IMR-90 (cell line): ENCODE measurements around the gene AFG3L2. TPM values are rescaled to one million over a fixed set of nuclear protein-coding genes. Genes with fewer than 3 reads are reported as not detected.

Experiments used
- ATAC-seq: fragments of 200-7000 bp; cut with Tn5 transposase; 2 replicates; pipeline ENCODE4 v1.9.1; 2020; ENCODE audit warnings: low read depth, mild to moderate bottlenecking, moderate library complexity
- BruUV-seq: library from RNA; stranded (reverse); fragments of 400-500 nt; replicated peaks from 2 replicates; lab custom pipeline; 2021; lab: Mats Ljungman, UMichigan
- CTCF ChIA-PET: fragments of 300-600 bp; formaldehyde crosslinking; extraction: SDS; loops from one replicate; lab custom pipeline; 2021; ENCODE audit warnings: antibody characterized with exemption; lab: Yijun Ruan, JAX
- POLR2A ChIA-PET: fragments of 300-600 bp; sonication (Branson Sonifier 250); formaldehyde crosslinking; loops from one replicate; lab custom pipeline; 2022; ENCODE audit warnings: antibody characterized with exemption; ENCODE audit not compliant: unreplicated experiment; lab: Charles Lee
- DNase-seq: peaks from one replicate; pipeline ENCODE4 v3.0.0; 2013
- H2AFZ ChIP-seq: replicated peaks from 2 replicates; pipeline ENCODE3; 2013; ENCODE audit warnings: low read length, mild to moderate bottlenecking; ENCODE audit not compliant: poor library complexity
- H2AK5ac ChIP-seq: 2 replicates; pipeline ENCODE4 v1.6.1; 2013; ENCODE audit warnings: low read depth, low read length, inconsistent platforms
- H2AK9ac ChIP-seq: replicated peaks from 2 replicates; pipeline ENCODE3; 2013; ENCODE audit warnings: mild to moderate bottlenecking, low read depth, low read length, moderate library complexity; ENCODE audit not compliant: poor library complexity
- H2BK120ac ChIP-seq: 2 replicates; pipeline ENCODE4 v1.6.1; 2013; ENCODE audit warnings: low read depth, low read length, inconsistent platforms
- H2BK15ac ChIP-seq: 3 replicates; pipeline ENCODE4 v1.6.1; 2013; ENCODE audit warnings: low read depth, low read length, inconsistent platforms
- H2BK20ac ChIP-seq: 2 replicates; pipeline ENCODE4 v1.6.1; 2013; ENCODE audit warnings: low read depth, mild to moderate bottlenecking, inconsistent platforms, low read length, moderate library complexity
- H2BK5ac ChIP-seq: 2 replicates; pipeline ENCODE4 v1.6.1; 2013; ENCODE audit warnings: mild to moderate bottlenecking, low read depth, low read length, inconsistent platforms; ENCODE audit not compliant: poor library complexity, severe bottlenecking
- H3K14ac ChIP-seq: replicated peaks from 2 replicates; pipeline ENCODE4 v1.6.1; 2013; ENCODE audit warnings: low read depth, low read length, inconsistent platforms
- H3K18ac ChIP-seq: 2 replicates; pipeline ENCODE4 v1.6.1; 2013; ENCODE audit warnings: low read depth, low read length, control low read depth
- H3K23ac ChIP-seq: 2 replicates; pipeline ENCODE4 v1.6.1; 2013; ENCODE audit warnings: low read depth, low read length, inconsistent platforms
- H3K27ac ChIP-seq: 2 replicates; pipeline ENCODE4 v1.5.1; 2013; ENCODE audit warnings: mild to moderate bottlenecking, control low read depth, low read length; ENCODE audit not compliant: insufficient read depth
- H3K27me3 ChIP-seq: 2 replicates; pipeline ENCODE4 v1.6.1; 2013; ENCODE audit warnings: low read length; ENCODE audit not compliant: control insufficient read depth, insufficient read depth
- H3K36me3 ChIP-seq: 2 replicates; pipeline ENCODE4 v1.6.1; 2013; ENCODE audit warnings: low read length, mixed read lengths; ENCODE audit not compliant: control insufficient read depth, insufficient read depth
- H3K4ac ChIP-seq: 2 replicates; pipeline ENCODE4 v1.6.1; 2013; ENCODE audit warnings: low read depth, low read length, inconsistent platforms
- H3K4me1 ChIP-seq: 2 replicates; pipeline ENCODE4 v1.6.1; 2013; ENCODE audit warnings: low read length, mixed read lengths; ENCODE audit not compliant: control insufficient read depth, insufficient read depth
- H3K4me2 ChIP-seq: 2 replicates; pipeline ENCODE4 v1.6.1; 2013; ENCODE audit warnings: low read depth, mild to moderate bottlenecking, control low read depth, low read length, moderate library complexity
- H3K4me3 ChIP-seq: 2 replicates; pipeline ENCODE4 v1.5.1; 2013; ENCODE audit warnings: low read depth, mild to moderate bottlenecking, control low read depth, low read length, moderate library complexity; ENCODE audit not compliant: insufficient read depth
- H3K56ac ChIP-seq: 2 replicates; pipeline ENCODE4 v1.6.1; 2013; ENCODE audit warnings: low read length, inconsistent platforms; ENCODE audit not compliant: insufficient read depth; ENCODE audit errors: extremely low read depth
- H3K79me1 ChIP-seq, 2 experiments: 2 replicates each; pipeline ENCODE4 v1.6.1; 2013; ENCODE audit warnings: low read length in 2 of 2, inconsistent platforms in 1 of 2, low read depth in 1 of 2
- H3K9ac ChIP-seq: 2 replicates; pipeline ENCODE4 v1.6.1; 2013; ENCODE audit warnings: low read depth, low read length, control low read depth
- H3K9me1 ChIP-seq: 2 replicates; pipeline ENCODE4 v1.6.1; 2013; ENCODE audit warnings: low read length, inconsistent platforms; ENCODE audit not compliant: insufficient read depth
- H3K9me3 ChIP-seq: 2 replicates; pipeline ENCODE4 v1.6.1; 2013; ENCODE audit warnings: low read length; ENCODE audit not compliant: control insufficient read depth, insufficient read depth
- H4K20me1 ChIP-seq: 2 replicates; pipeline ENCODE4 v1.6.1; 2013; ENCODE audit warnings: low read length, inconsistent platforms; ENCODE audit not compliant: insufficient read depth
- H4K5ac ChIP-seq: 2 replicates; pipeline ENCODE4 v1.6.1; 2013; ENCODE audit warnings: mild to moderate bottlenecking, low read depth, low read length, control low read depth
- H4K8ac ChIP-seq, 2 experiments: 2 replicates each; pipeline ENCODE4 v1.6.1; 2013; ENCODE audit warnings: low read depth in 2 of 2, low read length in 2 of 2, control low read depth in 1 of 2, inconsistent platforms in 1 of 2
- H4K91ac ChIP-seq: 2 replicates; pipeline ENCODE4 v1.6.1; 2013; ENCODE audit warnings: low read depth, low read length, inconsistent platforms; ENCODE audit not compliant: insufficient read depth
- BHLHE40 ChIP-seq: fragments of 150-350 bp; IDR thresholded peaks from 2 replicates; pipeline ENCODE4 v1.6.1; 2016; ENCODE audit warnings: mild to moderate bottlenecking, low read depth, low read length
- CEBPB ChIP-seq: IDR thresholded peaks from 2 replicates; pipeline ENCODE4 v1.6.1; 2012; ENCODE audit warnings: low read depth, low read length, improper control_type of control experiment
- CHD1 ChIP-seq: IDR thresholded peaks from 2 replicates; pipeline ENCODE4 v1.6.1; 2012; ENCODE audit warnings: low read depth, low read length, improper control_type of control experiment
- FOS ChIP-seq: fragments of 150-350 bp; IDR thresholded peaks from 2 replicates; pipeline ENCODE4 v1.6.1; 2016; ENCODE audit warnings: low read depth, low read length
- MAZ ChIP-seq: IDR thresholded peaks from 2 replicates; pipeline ENCODE4 v1.6.1; 2012; ENCODE audit warnings: low read depth, mild to moderate bottlenecking, low read length, improper control_type of control experiment, moderate library complexity, borderline replicate concordance
- NFE2L2 ChIP-seq: fragments of 150-350 bp; IDR thresholded peaks from 2 replicates; pipeline ENCODE4 v1.6.1; 2016; ENCODE audit warnings: low read depth, mild to moderate bottlenecking, low read length
- SMC3 ChIP-seq: fragments of 150-350 bp; IDR thresholded peaks from 2 replicates; pipeline ENCODE4 v1.6.1; 2016; ENCODE audit warnings: low read depth, mild to moderate bottlenecking, antibody characterized with exemption, low read length, moderate library complexity
- WGBS, 2 experiments: methylation state at CpG; one replicate each; pipeline versions ENCODE4 v1.1.5 to v1.1.7; 2013; ENCODE audit warnings: missing lambda C conversion rate in 2 of 2; ENCODE audit not compliant: insufficient read length in 1 of 2; ENCODE audit errors: extremely low coverage in 2 of 2; 5-methylcytosine and 5-hydroxymethylcytosine counted together
- dilution Hi-C: fragments of 300-500 bp; cut with HindIII; formaldehyde crosslinking; loops from one replicate; pipeline ENCODE4 v1.14.3; 2018; ENCODE audit warnings: low sequenced_read_pairs; ENCODE audit not compliant: unreplicated experiment
- in situ Hi-C: fragments of 300-500 bp; cut with MboI; formaldehyde crosslinking; loops from 3 replicates; pipeline ENCODE4 v1.14.3; 2019; ENCODE audit warnings: low sequenced_read_pairs, inconsistent platforms, mixed read lengths
- intact Hi-C: fragments of 100-400 bp; cut with micrococcal nuclease; formaldehyde crosslinking; loops from 2 replicates; pipeline ENCODE4 v1.10.0; 2022
- polyA plus RNA-seq, 3 experiments: library from polyadenylated mRNA; depleted of rRNA; stranded (reverse); fragments of >200 nt; gene quantifications; 2 replicates each; pipeline ENCODE4 v1.2.3, GENCODE V29; 2012; ENCODE audit warnings: low replicate concordance in 1 of 3
- total RNA-seq: library from RNA; depleted of rRNA; stranded (reverse); fragments of >200 nt; gene quantifications from 2 replicates; pipeline ENCODE4 v1.2.3, GENCODE V29; 2012
- TF ChIP-seq, protein P1 (sequence below): conservative IDR thresholded peaks from 2 replicates; pipeline ENCODE4 v1.5.1; 2012; ENCODE audit warnings: mild to moderate bottlenecking, low read depth, low read length, improper control_type of control experiment
- TF ChIP-seq, protein P2 (sequence below): fragments of 150-350 bp; IDR thresholded peaks from 2 replicates; pipeline ENCODE4 v1.6.1; 2016; ENCODE audit warnings: low read depth, mild to moderate bottlenecking, low read length, moderate library complexity, borderline replicate concordance

The AFG3L2 gene
- total and polyA plus RNA-seq, 2 of the 4 experiments (the other 2 are of a cell fraction), result 26.9 to 37.6 TPM

DNA sequence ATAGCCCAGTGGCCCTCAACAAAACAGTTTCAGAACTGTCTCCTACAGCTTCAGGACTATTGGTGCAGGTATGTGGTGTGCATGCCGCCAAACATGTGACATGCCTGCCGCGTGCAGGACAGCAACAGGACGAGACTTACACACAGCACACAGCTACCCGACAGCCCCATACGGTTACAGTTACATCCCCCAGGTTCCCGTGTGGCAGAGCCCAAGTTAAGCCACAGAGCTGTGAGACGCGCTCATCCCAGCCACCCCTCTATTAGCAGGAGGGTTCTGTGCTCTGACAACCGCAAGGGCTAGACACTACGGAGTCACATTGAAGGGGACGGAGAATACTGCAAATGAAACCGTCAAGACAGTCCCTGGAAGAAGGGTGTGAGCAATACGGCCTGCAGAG lies 85.3 kb downstream of the AFG3L2 start:
- peaks cover 12% of the 10 kb centered on the region for H3K4me1 ChIP-seq
- no peak overlapping the region for H2BK15ac ChIP-seq
- ATAC-seq, result no peak
- no peak overlapping the region for H4K5ac ChIP-seq
- H2BK120ac ChIP-seq, result no peak overlapping the region
- no peak overlapping the region for H3K4me2 ChIP-seq
- no peak overlapping the region for H2AFZ ChIP-seq
- H3K23ac ChIP-seq, result no peak overlapping the region
- H3K14ac ChIP-seq, result no peak overlapping the region
- no peak overlapping the region for H2BK5ac ChIP-seq
- no peak overlapping the region for H3K9ac ChIP-seq
- no peaks in the 10 kb centered on the region for H4K20me1 ChIP-seq
- dilution Hi-C loops, result no loop called here
- no peak overlapping the region for H3K4me3 ChIP-seq
- H3K27ac ChIP-seq, result no peak overlapping the region
- H3K9me3 ChIP-seq, result no peaks in the 10 kb centered on the region
- H3K4ac ChIP-seq, result no peak overlapping the region
- H4K91ac ChIP-seq, result no peak overlapping the region
- no peak overlapping the region for H2BK20ac ChIP-seq
- ChIA-PET CTCF (no interaction called here), POLR2A (no interaction called here)
- H3K36me3 ChIP-seq, result no peaks in the 10 kb centered on the region
- DNase-seq, result no peak
- H2AK5ac ChIP-seq, result no peak overlapping the region
- H3K79me1 ChIP-seq, result no peaks in the 10 kb centered on the region
- WGBS, 2 experiments, result no CpG with 5 or more reads among the region's 14 CpGs
- no TSS peak for BruUV-seq
- no peaks in the 10 kb centered on the region for H3K27me3 ChIP-seq
- no peak overlapping the region for H3K56ac ChIP-seq
- in situ Hi-C loops, result no loop called here
- no peak overlapping the region for H2AK9ac ChIP-seq
- TF ChIP-seq NFE2L2 (no peak), BHLHE40 (no peak), SMC3 (no peak), CHD1 (no peak), FOS (no peak), MAZ (no peak), CEBPB (no peak)
- TF ChIP-seq, protein P1, sequence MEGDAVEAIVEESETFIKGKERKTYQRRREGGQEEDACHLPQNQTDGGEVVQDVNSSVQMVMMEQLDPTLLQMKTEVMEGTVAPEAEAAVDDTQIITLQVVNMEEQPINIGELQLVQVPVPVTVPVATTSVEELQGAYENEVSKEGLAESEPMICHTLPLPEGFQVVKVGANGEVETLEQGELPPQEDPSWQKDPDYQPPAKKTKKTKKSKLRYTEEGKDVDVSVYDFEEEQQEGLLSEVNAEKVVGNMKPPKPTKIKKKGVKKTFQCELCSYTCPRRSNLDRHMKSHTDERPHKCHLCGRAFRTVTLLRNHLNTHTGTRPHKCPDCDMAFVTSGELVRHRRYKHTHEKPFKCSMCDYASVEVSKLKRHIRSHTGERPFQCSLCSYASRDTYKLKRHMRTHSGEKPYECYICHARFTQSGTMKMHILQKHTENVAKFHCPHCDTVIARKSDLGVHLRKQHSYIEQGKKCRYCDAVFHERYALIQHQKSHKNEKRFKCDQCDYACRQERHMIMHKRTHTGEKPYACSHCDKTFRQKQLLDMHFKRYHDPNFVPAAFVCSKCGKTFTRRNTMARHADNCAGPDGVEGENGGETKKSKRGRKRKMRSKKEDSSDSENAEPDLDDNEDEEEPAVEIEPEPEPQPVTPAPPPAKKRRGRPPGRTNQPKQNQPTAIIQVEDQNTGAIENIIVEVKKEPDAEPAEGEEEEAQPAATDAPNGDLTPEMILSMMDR, result no peak
- TF ChIP-seq, protein P2, sequence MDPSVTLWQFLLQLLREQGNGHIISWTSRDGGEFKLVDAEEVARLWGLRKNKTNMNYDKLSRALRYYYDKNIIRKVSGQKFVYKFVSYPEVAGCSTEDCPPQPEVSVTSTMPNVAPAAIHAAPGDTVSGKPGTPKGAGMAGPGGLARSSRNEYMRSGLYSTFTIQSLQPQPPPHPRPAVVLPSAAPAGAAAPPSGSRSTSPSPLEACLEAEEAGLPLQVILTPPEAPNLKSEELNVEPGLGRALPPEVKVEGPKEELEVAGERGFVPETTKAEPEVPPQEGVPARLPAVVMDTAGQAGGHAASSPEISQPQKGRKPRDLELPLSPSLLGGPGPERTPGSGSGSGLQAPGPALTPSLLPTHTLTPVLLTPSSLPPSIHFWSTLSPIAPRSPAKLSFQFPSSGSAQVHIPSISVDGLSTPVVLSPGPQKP, result no peak
- peaks cover 8% of the 10 kb centered on the region; the same call in 1 of the 2 replicates for H3K9me1 ChIP-seq
- intact Hi-C loops, result no loop called here
- no peak overlapping the region for H4K8ac ChIP-seq
- no peak overlapping the region for H3K18ac ChIP-seq
